ENCODE measurements around the gene PPIP5K2. TPM values are rescaled to one million over a fixed set of nuclear protein-coding genes. Genes with fewer than 3 reads are reported as not detected.

Gene PPIP5K2
- total and polyA plus RNA-seq, 2 of the 8 experiments (the other 6 are each of a cell fraction or from before 2014, with no cell fraction given) = 14.8 to 46.6 TPM

DNA sequence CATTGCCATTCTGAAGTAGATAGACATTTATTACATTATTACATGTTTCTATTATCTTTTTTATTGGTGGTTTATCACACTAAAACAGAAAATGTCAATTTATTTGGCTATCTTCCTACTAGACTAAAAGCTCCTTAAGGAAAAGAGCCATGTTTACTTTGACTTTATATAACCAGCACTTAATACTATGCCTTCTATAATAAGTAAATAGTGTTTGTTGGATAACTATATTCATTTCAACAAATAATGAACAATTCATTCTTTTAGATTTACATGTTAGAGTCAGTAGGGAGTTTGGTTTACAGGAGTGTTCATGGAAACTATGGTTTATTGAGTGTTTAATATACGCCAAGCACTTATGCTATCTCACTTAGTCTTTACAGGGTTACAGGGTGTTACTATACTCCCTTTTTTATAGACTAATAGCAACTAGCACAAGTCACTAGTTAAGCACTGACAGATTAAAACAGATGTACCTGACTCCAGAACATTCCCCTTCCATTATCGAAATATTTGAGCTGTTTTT is 7.3 kb downstream of the PPIP5K2 start (continued):
- no peak for TF ChIP-seq EP300 (IDR thresholded peaks at IDR 0.05; ENCODE audit: borderline replicate concordance in 1 of 2, low read depth in 2 of 2, low read length in 2 of 2)
- TF ChIP-seq CHD1 (IDR thresholded peaks at IDR 0.05; ENCODE audit: low read depth, low read length) = no peak
- TF ChIP-seq POU5F1 (IDR thresholded peaks at IDR 0.05; ENCODE audit: low read depth, low read length) = no peak
- TF ChIP-seq ZNF274 (IDR thresholded peaks at IDR 0.05; ENCODE audit: borderline replicate concordance, extremely low read depth, low read length) = no peak
- no peak for TF ChIP-seq JUN (IDR thresholded peaks at IDR 0.05; ENCODE audit: low read depth, low read length)
- no peak for TF ChIP-seq RBBP5 (IDR thresholded peaks at IDR 0.05; ENCODE audit: borderline replicate concordance, low read depth, low read length)

Measured in H1 (cell line).